ENCODE measurements around the gene SYPL1. TPM values are rescaled to one million over a fixed set of nuclear protein-coding genes. Genes with fewer than 3 reads are reported as not detected.
A peak's percentile ranks its signal among the peaks of the same experiment; 100 is the strongest.
"Not testable (repeated sequence)": the region's sequence is repeated elsewhere in the genome, so short reads cannot be mapped to it uniquely, and the experiment has no call there.

Gene SYPL1
- 99.0 TPM for total RNA-seq

DNA sequence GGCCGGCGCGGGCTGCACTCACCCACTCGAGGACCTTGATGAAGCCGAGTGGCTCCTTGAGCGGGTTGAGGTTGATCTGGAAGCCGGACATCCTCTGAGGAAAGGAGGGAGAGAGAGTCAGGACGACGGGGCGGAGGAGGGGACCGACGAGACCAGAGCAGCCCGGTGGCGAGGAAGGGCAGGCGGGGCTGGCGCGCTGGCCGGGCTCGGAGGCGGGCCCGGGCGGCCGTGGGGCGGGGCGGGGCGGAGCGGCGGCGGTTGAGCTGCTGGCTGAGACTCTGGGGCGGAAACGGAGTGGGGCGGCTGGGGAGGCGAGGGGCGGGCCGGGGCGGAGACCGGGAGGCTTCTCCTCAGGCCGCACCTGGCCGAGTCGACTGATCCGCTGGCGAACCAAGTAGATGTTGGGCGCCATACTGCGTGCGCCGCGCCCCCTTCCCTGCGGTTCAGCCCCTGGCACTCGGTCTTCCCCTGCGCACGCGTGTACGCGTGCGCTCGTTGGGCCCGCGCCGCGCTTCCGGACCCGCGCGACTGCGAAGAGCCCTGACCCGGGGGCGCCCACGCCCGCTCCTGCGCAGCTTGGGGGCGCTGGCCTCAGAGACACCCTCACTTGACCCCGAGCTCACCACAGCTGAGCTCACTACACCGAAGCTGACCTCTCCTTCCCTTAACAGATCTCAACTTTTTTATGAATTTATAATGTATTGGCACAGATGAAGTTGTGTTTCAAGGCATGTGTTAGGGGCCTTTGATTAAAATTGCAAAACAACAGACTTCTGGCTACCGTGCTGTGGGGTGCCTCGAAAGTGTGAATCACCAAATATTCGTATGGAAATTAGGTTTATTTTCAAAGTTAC, at the start of gene SYPL1:
SYPL1 (minus strand) TSS at position 195 of the 854 bp plus-strand sequence; CDS start at position 91, 104 bp downstream.
- DNase-seq: peak; percentile 96

- DNase-seq: no peak
Observed at GRCh38 chr7:106155027-106155426, 42.9 kb upstream of the SYPL1 start.

GRCh38 chr7:106153891-106154449, 41.9 kb upstream of the SYPL1 start:
- DNase-seq: peak; percentile 90

DNA sequence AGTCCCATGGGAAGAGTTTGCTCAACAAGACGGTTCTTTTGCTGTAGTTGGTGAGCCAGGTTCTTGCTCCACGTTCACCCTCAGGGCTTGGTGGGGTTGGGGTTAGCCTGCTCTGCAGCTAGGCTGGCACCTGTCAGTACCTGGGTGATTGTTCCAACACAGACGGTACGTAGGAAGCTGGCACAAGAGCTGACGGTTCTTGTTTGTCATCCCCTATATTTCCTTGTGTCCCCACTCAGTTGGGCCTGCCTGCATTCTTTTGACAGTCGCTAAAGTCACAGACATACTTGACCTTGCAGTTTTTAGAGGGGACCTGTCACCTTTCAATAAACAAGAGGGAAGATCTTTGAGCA, 40.2 kb upstream of the SYPL1 start:
- no peak for DNase-seq

DNA sequence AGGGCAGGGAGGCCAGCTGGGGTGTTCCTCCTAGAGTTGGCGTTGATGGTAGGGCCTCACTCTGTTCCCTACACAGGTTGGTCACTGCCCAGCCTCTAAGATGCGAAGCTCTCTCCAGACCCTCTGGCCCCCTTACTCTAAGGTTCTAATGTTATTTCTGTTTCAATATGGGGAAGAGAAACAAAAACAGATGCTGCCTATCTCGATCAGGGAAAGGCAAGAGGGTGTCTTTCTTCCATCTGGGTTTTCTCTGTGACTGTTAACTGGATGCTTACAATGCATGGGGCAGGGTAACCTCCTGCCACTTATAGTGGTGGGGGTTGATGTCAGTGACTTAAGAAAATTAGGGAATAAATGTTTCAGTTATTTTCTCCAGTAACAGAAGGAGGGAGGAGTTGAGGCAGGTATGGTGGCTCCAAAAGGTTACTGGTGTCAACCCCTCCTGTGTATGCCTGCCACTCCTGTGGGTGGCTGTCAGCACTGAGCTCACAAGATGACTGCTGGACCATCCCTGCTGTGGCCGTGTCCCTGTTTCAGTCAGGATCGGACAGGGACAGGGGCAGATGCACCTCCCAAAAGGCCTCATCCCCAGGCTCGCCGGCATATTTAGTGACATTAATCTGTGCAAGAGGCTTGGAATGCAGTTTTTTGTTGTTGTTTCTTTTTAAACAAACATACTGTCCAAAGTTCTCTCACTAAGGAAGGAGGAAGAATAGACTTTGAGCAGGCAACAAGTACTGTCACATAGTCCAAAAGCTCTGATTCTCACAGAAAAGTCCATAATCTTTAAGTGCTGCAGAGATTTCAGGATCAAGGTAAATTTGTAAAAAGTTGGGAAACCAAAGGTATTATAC, 39.6 kb upstream of the SYPL1 start:
- DNase-seq: no peak

GRCh38 chr7:106143711-106144337, 31.7 kb upstream of the SYPL1 start:
- peak; percentile 43 for DNase-seq

DNA sequence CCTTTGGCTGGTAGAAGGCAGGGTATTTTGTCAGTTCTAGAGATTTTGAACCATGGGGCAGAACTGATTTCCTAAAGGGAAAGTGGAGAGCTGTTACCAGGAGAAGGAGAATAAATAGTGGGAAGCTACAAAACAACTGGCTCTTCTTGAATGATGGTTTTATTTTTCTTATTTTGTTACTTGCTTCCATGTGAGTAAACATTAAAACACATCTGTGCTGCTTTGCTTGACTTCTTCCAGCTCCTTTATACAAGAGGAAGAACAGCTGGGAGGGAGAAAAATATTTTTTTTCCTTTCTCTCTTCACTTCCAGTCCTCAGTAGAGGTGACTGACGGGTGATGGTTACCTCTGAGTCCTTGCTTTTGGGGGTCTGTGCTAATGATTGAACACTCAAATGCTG, 30.0 kb upstream of the SYPL1 start:
- peak; percentile 37 for DNase-seq

DNA sequence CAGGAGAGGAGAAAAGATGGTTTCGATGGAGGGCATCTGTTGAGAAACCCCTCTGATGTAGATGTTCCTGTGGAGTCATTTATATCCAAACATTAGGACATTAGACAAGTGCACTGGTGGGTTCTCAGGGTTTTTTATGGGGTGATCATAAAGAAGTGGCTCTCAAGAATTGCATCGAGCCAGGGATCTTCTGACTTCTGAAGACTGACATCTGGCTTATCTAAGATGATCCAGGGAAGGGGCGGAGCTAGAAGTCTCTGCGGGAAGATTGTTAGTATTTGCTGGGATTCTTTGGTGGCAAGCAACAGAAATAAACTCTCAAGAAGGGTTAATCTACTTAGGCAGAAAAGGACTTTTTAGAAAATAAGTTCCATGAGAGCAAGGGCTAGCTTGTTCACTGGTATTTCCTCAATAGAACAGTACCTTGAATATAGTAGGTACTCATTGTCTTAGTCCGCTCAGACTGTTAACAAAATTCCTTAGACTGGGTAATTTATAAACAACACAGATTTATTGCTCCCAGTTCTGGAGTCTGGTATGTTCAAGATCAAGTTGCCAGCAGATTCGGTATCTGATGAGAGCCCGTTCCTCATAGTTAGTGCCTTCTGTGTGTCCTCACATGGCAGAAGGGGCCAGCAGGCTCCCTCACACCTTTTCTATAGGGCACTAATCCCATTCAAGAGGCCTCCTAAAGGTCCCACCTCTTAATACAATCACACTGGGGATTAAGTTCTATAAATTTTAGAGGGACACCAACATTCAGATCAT, 28.5 kb upstream of the SYPL1 start:
- no peak for DNase-seq

- DNase-seq: peak; percentile 91
Observed at GRCh38 chr7:106139265-106140251, 27.4 kb upstream of the SYPL1 start.

GRCh38 chr7:106138776-106139175, 26.7 kb upstream of the SYPL1 start:
- DNase-seq: no peak

DNA sequence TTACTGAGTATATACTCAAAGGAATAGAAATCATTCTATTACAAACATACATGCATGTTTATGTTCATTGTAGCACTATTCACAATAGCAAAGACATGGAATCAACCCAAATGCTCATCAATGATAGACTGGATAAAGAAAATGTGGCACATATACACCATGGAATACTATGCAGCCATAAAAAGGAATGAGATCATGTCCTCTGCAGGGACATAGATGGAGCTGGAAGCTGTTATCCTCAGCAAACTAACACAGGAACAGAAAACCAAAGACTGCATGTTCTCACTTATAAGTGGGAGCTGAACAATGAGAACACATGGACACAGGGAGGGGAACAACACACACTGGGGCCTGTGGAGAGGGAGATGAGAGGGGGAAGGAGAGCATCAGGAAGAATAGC, 26.1 kb upstream of the SYPL1 start:
- DNase-seq: not testable (repeated sequence)

DNA sequence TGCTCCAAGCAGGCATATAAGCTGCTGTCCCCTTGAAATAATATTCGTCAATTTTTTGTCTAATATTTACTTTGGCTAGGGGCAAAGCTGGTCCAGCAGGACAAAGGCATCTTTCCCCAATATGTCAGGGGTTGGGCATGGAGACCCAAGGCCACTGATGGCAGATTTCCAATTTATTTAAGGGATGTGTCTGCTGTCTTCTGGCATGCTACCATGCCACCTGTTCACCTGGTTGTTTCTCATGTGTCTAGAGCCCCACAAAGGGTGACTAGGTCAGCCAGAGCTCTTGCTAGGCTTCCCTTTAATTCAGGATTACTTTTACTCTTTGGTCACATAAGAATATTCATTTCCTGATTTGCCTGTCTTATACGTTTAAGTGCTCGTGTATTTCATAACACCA, 22.1 kb upstream of the SYPL1 start:
- no peak for DNase-seq

- no peak for DNase-seq
Observed at GRCh38 chr7:106129291-106129690, 17.2 kb upstream of the SYPL1 start.

DNA sequence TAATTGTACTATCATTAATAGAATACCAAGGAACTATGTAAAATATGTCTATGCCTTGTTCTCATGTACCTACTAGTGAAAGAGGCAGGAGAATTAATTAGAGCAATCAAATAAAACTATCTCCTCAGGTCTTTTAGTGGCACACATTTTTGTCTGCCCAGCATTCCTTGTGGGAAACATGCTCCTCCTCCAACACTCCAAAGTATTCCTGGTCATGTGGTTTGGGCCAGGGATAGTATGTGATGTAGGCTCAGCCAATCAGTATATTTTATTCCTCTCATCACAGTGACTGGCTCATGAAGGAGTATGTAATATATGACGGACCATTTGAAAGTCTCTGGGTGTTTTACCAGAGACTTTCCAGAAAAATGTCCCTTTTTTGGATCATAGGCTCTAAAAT, 16.7 kb upstream of the SYPL1 start:
- no peak for DNase-seq

DNA sequence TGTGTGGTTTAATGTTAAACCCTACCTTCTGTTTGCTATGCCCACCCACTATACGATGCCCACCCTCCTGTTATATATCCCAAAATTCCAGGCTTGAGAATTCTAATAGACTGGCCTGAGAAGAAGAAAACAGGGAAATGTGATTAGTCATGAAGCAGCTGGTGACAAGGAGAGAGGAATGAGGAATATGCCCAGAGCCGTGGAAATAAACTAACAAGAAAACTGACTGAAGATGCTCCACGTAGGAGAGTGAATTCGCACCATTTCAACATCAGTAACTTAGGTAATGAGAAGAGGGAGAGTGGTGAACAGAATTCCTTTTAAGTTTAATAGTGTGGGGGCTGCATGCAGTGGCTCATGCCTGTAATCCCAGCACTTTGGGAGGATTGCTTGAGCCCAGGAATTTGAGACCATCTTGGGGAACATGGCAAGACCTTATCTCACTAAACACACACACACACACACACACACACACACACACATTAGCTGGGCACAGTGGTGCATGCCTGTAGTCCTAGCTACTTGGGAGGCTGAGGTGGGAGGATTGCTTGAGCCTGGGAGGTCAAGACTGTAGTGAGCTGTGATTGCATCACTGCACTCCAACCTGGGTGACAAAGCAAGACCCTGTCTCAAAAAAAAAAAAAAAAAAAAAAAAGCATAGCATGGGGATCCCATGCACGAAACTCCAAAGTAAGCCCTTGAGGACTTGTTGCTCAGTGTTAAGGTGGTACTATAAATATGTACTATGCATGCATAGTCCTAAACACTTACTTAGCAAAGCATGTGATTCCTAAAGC, 16.1 kb upstream of the SYPL1 start:
- no peak for DNase-seq

GRCh38 chr7:106126170-106126938, 14.2 kb upstream of the SYPL1 start:
- DNase-seq: no peak

DNA sequence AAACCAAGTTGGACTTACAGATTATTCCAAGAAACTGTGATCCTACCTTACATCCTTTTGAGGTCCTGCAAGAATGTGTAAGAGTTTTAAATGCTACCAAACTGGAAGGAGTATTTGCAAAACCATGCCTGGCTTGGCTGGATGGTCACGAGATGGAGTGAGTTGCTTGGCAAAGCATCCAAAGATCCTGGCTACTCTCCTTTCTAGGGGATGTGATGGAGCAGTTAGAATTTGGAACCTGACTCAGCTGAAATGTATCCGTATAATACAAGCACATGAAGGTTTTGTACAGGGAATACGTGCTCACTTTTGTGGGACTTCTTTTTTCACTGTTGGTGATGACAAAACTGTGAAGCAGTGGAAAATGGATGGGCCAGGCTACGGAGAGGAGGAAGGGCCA, 13.3 kb upstream of the SYPL1 start:
- DNase-seq: no peak

DNA sequence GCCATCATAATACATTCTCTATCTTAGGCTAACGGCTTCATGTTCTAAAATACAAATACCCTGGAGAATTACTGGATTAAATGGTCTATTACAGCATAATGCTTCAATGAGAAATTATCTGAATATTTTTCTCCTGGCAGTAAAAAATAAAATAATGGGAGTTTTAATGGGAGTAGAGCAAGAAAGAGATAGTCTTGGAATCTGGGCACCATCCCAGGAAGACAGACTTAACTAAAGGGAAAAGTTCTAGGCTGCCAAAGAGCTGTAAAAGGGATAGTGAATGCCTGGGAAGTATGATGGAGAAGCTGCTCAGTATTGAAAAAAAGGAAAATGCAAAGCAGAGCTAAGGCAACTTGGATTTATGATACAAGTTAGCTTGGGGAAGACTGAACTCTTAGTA, 12.1 kb upstream of the SYPL1 start:
- DNase-seq: no peak

- no peak for DNase-seq
Observed at GRCh38 chr7:106122713-106123112, 10.6 kb upstream of the SYPL1 start.
